ENCODE results near the gene ZNF407. TPM values are rescaled to one million over a fixed set of nuclear protein-coding genes. Genes with fewer than 3 reads are reported as not detected.

Gene ZNF407
- total RNA-seq, 2 experiments from 2014 or later = 23.2 to 24.7 TPM

DNA sequence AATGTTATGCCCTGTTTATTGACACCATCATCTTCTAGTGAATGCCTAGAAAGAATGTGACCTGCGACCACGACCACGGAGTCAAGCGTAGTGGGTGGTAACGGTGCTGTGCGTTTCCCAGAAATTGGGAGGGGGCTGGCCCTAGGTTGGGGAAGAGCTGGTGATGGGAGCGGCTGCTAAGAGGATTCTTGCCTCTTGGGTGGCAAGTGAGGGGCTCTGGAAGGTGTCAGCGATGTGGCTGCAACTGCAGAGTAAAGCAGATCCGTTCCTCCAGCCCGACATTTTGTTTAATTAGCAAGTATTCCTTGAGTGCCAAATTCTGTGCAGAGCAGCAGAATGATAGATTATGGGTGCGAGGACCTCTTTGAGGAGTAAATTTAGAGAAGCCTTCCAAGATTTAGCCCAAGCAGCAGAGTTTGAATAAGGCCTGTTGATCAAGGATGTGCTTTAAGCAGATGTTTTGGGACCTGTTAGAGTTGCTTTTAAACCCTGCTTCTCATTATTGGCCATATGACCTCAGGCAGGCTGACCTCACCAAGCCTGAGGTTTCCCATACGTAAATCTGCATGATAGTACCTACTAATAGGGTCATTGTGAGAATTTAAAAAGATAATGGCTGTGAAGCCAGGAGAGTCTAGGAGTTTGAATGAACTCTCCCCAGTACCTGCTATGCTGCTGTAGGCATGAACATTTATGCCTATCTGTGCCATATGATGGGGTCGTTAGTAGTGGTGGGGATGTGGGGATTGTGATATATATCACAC, 323.6 kb downstream of the ZNF407 start:
- no peaks in the 10 kb centered on the region for H3K27me3 ChIP-seq (ENCODE audit: control insufficient read depth in 1 of 2, insufficient read depth in 2 of 2, low read length in 2 of 2)
- H3K4me1 Mint-ChIP-seq (ENCODE audit: low read depth) = no peaks in the 10 kb centered on the region
- TF ChIP-seq, protein P1, sequence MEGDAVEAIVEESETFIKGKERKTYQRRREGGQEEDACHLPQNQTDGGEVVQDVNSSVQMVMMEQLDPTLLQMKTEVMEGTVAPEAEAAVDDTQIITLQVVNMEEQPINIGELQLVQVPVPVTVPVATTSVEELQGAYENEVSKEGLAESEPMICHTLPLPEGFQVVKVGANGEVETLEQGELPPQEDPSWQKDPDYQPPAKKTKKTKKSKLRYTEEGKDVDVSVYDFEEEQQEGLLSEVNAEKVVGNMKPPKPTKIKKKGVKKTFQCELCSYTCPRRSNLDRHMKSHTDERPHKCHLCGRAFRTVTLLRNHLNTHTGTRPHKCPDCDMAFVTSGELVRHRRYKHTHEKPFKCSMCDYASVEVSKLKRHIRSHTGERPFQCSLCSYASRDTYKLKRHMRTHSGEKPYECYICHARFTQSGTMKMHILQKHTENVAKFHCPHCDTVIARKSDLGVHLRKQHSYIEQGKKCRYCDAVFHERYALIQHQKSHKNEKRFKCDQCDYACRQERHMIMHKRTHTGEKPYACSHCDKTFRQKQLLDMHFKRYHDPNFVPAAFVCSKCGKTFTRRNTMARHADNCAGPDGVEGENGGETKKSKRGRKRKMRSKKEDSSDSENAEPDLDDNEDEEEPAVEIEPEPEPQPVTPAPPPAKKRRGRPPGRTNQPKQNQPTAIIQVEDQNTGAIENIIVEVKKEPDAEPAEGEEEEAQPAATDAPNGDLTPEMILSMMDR (IDR thresholded peaks at IDR 0.05) = no peak
- H3K27me3 Mint-ChIP-seq = no peaks in the 10 kb centered on the region
- ATAC-seq (ENCODE audit: poor library complexity) (no peak), DNase-seq (no peak)
- no peaks in the 10 kb centered on the region for H3K9me3 ChIP-seq (ENCODE audit: control insufficient read depth in 1 of 2, insufficient read depth in 1 of 2, low read length in 2 of 2)
- peaks cover 23% of the 10 kb centered on the region for H3K36me3 Mint-ChIP-seq (ENCODE audit: low read depth)
- ChIA-PET CTCF (no interaction called here), POLR2A (no interaction called here)
- no peak overlapping the region for H3K4me3 ChIP-seq (ENCODE audit: low read length)
- H3K27ac ChIP-seq (ENCODE audit: low read depth in 1 of 2, low read length in 2 of 2) = no peak overlapping the region
- peaks cover 4% of the 10 kb centered on the region for H3K4me1 ChIP-seq (ENCODE audit: insufficient read depth, low read length)
- H3K9me3 Mint-ChIP-seq = no peaks in the 10 kb centered on the region
- no peak overlapping the region for H3K27ac Mint-ChIP-seq
- intact Hi-C loops (cut with DNase I, micrococcal nuclease) = no loop called here
- H3K4me3 Mint-ChIP-seq = no peak overlapping the region
- peaks cover 12% of the 10 kb centered on the region for H3K36me3 ChIP-seq (ENCODE audit: insufficient read depth, low read length)

- no peaks in the 10 kb centered on the region for H3K9me3 Mint-ChIP-seq
- H3K27ac ChIP-seq (ENCODE audit: low read depth in 1 of 2, low read length in 2 of 2) = no peak overlapping the region
- no peak overlapping the region for H3K4me3 Mint-ChIP-seq
- H3K9me3 ChIP-seq (ENCODE audit: control insufficient read depth in 1 of 2, insufficient read depth in 1 of 2, low read length in 2 of 2) = no peaks in the 10 kb centered on the region
- peaks cover 27% of the 10 kb centered on the region for H3K36me3 Mint-ChIP-seq (ENCODE audit: low read depth)
- POLR2A ChIA-PET = no interaction called here
- H3K4me1 ChIP-seq (ENCODE audit: insufficient read depth, low read length) = no peaks in the 10 kb centered on the region
- intact Hi-C loops (cut with DNase I, micrococcal nuclease) = no loop called here
- TF ChIP-seq, protein P1 (IDR thresholded peaks at IDR 0.05) = no peak
- no peaks in the 10 kb centered on the region for H3K4me1 Mint-ChIP-seq (ENCODE audit: low read depth)
- no peaks in the 10 kb centered on the region for H3K27me3 ChIP-seq (ENCODE audit: control insufficient read depth in 1 of 2, insufficient read depth in 2 of 2, low read length in 2 of 2)
- H3K27me3 Mint-ChIP-seq = no peaks in the 10 kb centered on the region
- H3K27ac Mint-ChIP-seq = no peak overlapping the region
- H3K4me3 ChIP-seq (ENCODE audit: low read length) = no peak overlapping the region
- ATAC-seq (ENCODE audit: poor library complexity) = no peak
- CTCF ChIA-PET = no interaction called here
- DNase-seq = no peak
- peaks cover 3% of the 10 kb centered on the region for H3K36me3 ChIP-seq (ENCODE audit: insufficient read depth, low read length)
These were observed 328.4 kb downstream of the ZNF407 start for GRCh38 chr18:74926051-74926450.

- no peaks in the 10 kb centered on the region for H3K9me3 Mint-ChIP-seq
- TF ChIP-seq, protein P1 (IDR thresholded peaks at IDR 0.05) = no peak
- no peak for ATAC-seq (ENCODE audit: poor library complexity)
- peaks cover 24% of the 10 kb centered on the region for H3K36me3 Mint-ChIP-seq (ENCODE audit: low read depth)
- no peaks in the 10 kb centered on the region for H3K4me1 Mint-ChIP-seq (ENCODE audit: low read depth)
- intact Hi-C loops (cut with DNase I, micrococcal nuclease) = no loop called here
- Histone ChIP-seq H3K36me3 (ENCODE audit: insufficient read depth, low read length) (no peaks in the 10 kb centered on the region), H3K27ac (ENCODE audit: low read depth in 1 of 2, low read length in 2 of 2) (no peak overlapping the region), H3K9me3 (ENCODE audit: control insufficient read depth in 1 of 2, insufficient read depth in 1 of 2, low read length in 2 of 2) (no peaks in the 10 kb centered on the region), H3K4me3 (ENCODE audit: low read length) (no peak overlapping the region), H3K4me1 (ENCODE audit: insufficient read depth, low read length) (no peaks in the 10 kb centered on the region), H3K27me3 (ENCODE audit: control insufficient read depth in 1 of 2, insufficient read depth in 2 of 2, low read length in 2 of 2) (no peaks in the 10 kb centered on the region)
- no peaks in the 10 kb centered on the region for H3K27me3 Mint-ChIP-seq
- POLR2A ChIA-PET = no interaction called here
- no peak for DNase-seq
- no peak overlapping the region for H3K27ac Mint-ChIP-seq
- no peak overlapping the region for H3K4me3 Mint-ChIP-seq
- CTCF ChIA-PET = interaction anchor here (0.9 kb wide), 1 partner anchor 21 kb away, joined by 3 read pairs; no protein-coding TSS in a partner anchor
These were observed 330.7 kb downstream of the ZNF407 start for GRCh38 chr18:74928194-74928968.
